ENCODE measurements around the gene AJM1. TPM values are rescaled to one million over a fixed set of nuclear protein-coding genes. Genes with fewer than 3 reads are reported as not detected.

AJM1 gene
- total and polyA plus RNA-seq, 2 experiments from 2014 or later, result 2.0 to 7.7 TPM

DNA sequence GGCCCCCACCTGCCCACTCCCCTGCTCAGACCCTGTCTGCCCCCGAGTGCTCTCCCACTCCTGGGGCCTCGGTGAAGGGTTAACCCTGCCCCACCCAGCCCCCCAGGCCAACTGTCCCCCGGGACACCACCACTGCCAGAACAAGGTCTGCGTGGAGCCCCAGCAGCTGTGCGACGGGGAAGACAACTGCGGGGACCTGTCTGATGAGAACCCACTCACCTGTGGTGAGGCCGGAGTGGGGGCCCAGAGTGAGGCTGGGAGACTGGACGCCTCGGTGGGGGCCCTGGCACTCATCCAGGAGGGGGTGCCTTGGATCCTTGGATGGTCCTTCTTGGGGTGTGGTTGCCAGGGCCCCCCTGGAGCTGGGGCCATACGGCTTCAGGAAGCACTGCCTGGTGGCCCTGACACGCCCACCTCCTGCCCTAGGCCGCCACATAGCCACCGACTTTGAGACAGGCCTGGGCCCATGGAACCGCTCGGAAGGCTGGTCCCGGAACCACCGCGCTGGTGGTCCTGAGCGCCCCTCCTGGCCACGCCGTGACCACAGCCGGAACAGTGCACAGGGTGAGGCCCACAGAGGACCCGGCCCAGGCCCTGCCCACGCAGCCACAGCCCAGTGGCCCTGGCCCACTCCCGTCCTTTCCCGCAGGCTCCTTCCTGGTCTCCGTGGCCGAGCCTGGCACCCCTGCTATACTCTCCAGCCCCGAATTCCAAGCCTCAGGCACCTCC is 12.0 kb downstream of the AJM1 start:
- DNase-seq (ENCODE audit: low spot score), result no peak
- peaks cover 17% of the 10 kb centered on the region for H3K4me1 ChIP-seq (ENCODE audit: insufficient read depth)
- WGBS (ENCODE audit: low lambda C conversion rate, missing lambda C conversion rate), result 83% methylated on average over 20 of the region's 30 CpGs

DNA sequence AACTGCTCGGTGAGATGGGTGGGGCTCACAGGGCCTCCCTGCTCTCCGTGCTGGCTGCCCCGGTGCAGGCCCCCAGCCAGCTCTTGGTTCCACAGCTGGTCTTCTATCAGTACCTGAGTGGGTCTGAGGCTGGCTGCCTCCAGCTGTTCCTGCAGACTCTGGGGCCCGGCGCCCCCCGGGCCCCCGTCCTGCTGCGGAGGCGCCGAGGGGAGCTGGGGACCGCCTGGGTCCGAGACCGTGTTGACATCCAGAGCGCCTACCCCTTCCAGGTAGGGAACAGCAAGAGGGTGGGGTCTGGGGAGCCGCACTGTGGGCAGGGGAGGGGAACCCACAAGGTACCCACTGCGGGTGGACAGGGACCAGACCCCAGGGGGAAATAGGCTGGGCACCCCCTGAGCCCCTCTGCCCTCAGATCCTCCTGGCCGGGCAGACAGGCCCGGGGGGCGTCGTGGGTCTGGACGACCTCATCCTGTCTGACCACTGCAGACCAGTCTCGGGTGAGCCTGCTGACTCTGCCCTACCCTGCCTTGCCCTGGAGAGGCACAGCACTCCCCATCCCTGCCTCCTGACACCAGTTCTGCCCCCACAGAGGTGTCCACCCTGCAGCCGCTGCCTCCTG is 12.7 kb downstream of the AJM1 start:
- no peak overlapping the region for H3K4me3 ChIP-seq

More for the DNA sequence above, 12.0 kb downstream of the AJM1 start:
- no peak for TF ChIP-seq EZH2phosphoT487 (IDR thresholded peaks at IDR 0.05; ENCODE audit: low read depth, severe bottlenecking, unreplicated experiment)
- TF ChIP-seq, protein P1, sequence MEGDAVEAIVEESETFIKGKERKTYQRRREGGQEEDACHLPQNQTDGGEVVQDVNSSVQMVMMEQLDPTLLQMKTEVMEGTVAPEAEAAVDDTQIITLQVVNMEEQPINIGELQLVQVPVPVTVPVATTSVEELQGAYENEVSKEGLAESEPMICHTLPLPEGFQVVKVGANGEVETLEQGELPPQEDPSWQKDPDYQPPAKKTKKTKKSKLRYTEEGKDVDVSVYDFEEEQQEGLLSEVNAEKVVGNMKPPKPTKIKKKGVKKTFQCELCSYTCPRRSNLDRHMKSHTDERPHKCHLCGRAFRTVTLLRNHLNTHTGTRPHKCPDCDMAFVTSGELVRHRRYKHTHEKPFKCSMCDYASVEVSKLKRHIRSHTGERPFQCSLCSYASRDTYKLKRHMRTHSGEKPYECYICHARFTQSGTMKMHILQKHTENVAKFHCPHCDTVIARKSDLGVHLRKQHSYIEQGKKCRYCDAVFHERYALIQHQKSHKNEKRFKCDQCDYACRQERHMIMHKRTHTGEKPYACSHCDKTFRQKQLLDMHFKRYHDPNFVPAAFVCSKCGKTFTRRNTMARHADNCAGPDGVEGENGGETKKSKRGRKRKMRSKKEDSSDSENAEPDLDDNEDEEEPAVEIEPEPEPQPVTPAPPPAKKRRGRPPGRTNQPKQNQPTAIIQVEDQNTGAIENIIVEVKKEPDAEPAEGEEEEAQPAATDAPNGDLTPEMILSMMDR (IDR thresholded peaks at IDR 0.05; ENCODE audit: poor library complexity), result no peak
- peaks cover 12% of the 10 kb centered on the region for H4K20me1 ChIP-seq (ENCODE audit: insufficient read depth, poor library complexity, severe bottlenecking)
- no peaks in the 10 kb centered on the region for H3K27me3 ChIP-seq
- no peak overlapping the region for H3K4me2 ChIP-seq
- H3K4me3 ChIP-seq, result no peak overlapping the region
- H2AFZ ChIP-seq, result no peak overlapping the region
- no peaks in the 10 kb centered on the region for H3K9me2 ChIP-seq (replicated peaks; ENCODE audit: insufficient read depth)
- H3K27ac ChIP-seq, result no peak overlapping the region
- H3K36me3 ChIP-seq (replicated peaks; ENCODE audit: insufficient read depth, low read depth), result no peaks in the 10 kb centered on the region
- H3K9me3 ChIP-seq (ENCODE audit: low read depth), result no peaks in the 10 kb centered on the region
- peaks cover 12% of the 10 kb centered on the region for H3K79me2 ChIP-seq

DNA sequence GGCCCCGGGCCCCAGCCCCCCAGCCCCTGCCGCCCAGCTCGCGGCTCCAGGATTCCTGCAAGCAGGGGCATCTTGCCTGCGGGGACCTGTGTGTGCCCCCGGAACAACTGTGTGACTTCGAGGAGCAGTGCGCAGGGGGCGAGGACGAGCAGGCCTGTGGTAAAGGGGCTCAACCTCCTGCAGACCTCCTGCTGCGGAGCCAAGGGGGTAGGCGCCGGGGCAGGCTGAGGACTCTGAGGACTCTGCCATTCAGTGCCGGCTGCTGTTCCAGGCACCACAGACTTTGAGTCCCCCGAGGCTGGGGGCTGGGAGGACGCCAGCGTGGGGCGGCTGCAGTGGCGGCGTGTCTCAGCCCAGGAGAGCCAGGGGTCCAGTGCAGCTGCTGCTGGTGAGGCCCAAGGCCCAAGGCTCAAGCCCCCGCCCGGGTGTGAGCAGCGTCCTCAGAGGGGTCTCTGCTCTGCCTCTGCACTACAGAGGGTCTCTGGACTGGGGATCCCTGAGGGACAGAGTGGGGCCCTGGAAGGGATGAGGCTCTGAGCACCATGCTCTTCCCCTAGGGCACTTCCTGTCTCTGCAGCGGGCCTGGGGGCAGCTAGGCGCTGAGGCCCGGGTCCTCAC is 13.3 kb downstream of the AJM1 start:
- H3K4me1 ChIP-seq (ENCODE audit: insufficient read depth), result peaks cover 19% of the 10 kb centered on the region
- H2AFZ ChIP-seq, result no peak overlapping the region
- H3K9me2 ChIP-seq (replicated peaks; ENCODE audit: insufficient read depth), result no peaks in the 10 kb centered on the region
- no peaks in the 10 kb centered on the region for H3K36me3 ChIP-seq (replicated peaks; ENCODE audit: insufficient read depth, low read depth)
- H4K20me1 ChIP-seq (ENCODE audit: insufficient read depth, poor library complexity, severe bottlenecking), result peaks cover 2% of the 10 kb centered on the region
- no peak overlapping the region for H3K27ac ChIP-seq
- no peak overlapping the region for H3K4me2 ChIP-seq
- H3K9me3 ChIP-seq (ENCODE audit: low read depth), result no peaks in the 10 kb centered on the region
- H3K4me3 ChIP-seq, result no peak overlapping the region
- H3K27me3 ChIP-seq, result no peaks in the 10 kb centered on the region
- peaks cover 3% of the 10 kb centered on the region for H3K79me2 ChIP-seq
- 90% methylated on average over 26 of the region's 26 CpGs for WGBS (ENCODE audit: low lambda C conversion rate, missing lambda C conversion rate)
- DNase-seq (ENCODE audit: low spot score), result no peak
- TF ChIP-seq, protein P1 (IDR thresholded peaks at IDR 0.05; ENCODE audit: poor library complexity), result no peak

More for the DNA sequence above, 12.7 kb downstream of the AJM1 start:
- Histone ChIP-seq H2AFZ (no peak overlapping the region), H3K27ac (no peak overlapping the region), H3K27me3 (no peaks in the 10 kb centered on the region), H4K20me1 (ENCODE audit: insufficient read depth, poor library complexity, severe bottlenecking) (peaks cover 8% of the 10 kb centered on the region), H3K9me2 (replicated peaks; ENCODE audit: insufficient read depth) (no peaks in the 10 kb centered on the region), H3K9me3 (ENCODE audit: low read depth) (no peaks in the 10 kb centered on the region), H3K36me3 (replicated peaks; ENCODE audit: insufficient read depth, low read depth) (no peaks in the 10 kb centered on the region), H3K79me2 (peaks cover 9% of the 10 kb centered on the region), H3K4me1 (ENCODE audit: insufficient read depth) (peaks cover 22% of the 10 kb centered on the region), H3K4me2 (no peak overlapping the region)
- DNase-seq (ENCODE audit: low spot score), result no peak
- TF ChIP-seq EZH2 (IDR thresholded peaks at IDR 0.05; ENCODE audit: borderline replicate concordance) (no peak), EZH2phosphoT487 (IDR thresholded peaks at IDR 0.05; ENCODE audit: low read depth, severe bottlenecking, unreplicated experiment) (no peak)
- TF ChIP-seq, protein P1 (IDR thresholded peaks at IDR 0.05; ENCODE audit: poor library complexity), result no peak
- 91% methylated on average over 21 of the region's 23 CpGs for WGBS (ENCODE audit: low lambda C conversion rate, missing lambda C conversion rate)

All from hepatocyte (in vitro differentiated cells).